ENCODE results near the gene FBXO28.

GRCh38 chr1:224137518-224137917 lies 23.6 kb downstream of the FBXO28 start:
- TF ChIP-seq CTCF (IDR thresholded peaks at IDR 0.05) (no peak), POLR2A (IDR thresholded peaks at IDR 0.05) (no peak), POLR2AphosphoS5 (IDR thresholded peaks at IDR 0.05) (no peak)

All from breast epithelium (tissue), 3 donors.